H9 (cell line): Measurements from ENCODE around the gene AFF2. TPM values are rescaled to one million over a fixed set of nuclear protein-coding genes. Genes with fewer than 3 reads are reported as not detected.

Experiments used
- DNase-seq: peaks from one replicate; pipeline ENCODE4 v3.0.0-alpha.2; 2017
- H2AFZ ChIP-seq: one replicate; pipeline ENCODE4 v1.6.1; 2013; ENCODE audit warnings: mild to moderate bottlenecking, low read length, control low read depth, moderate library complexity
- H2AK5ac ChIP-seq: 2 replicates; pipeline ENCODE4 v1.6.1; 2013; ENCODE audit warnings: low read length, control low read depth, mixed read lengths; ENCODE audit not compliant: insufficient read length
- H2BK120ac ChIP-seq: one replicate; pipeline ENCODE4 v1.6.1; 2013; ENCODE audit warnings: low read depth, mild to moderate bottlenecking, low read length, control low read depth, inconsistent platforms; ENCODE audit not compliant: poor library complexity, severe bottlenecking
- H2BK12ac ChIP-seq: 2 replicates; pipeline ENCODE4 v1.6.1; 2013; ENCODE audit warnings: low read length, control low read depth, mixed read lengths, low read depth; ENCODE audit not compliant: insufficient read length
- H2BK15ac ChIP-seq: 2 replicates; pipeline ENCODE4 v1.6.1; 2013; ENCODE audit warnings: low read depth, low read length, control low read depth
- H2BK20ac ChIP-seq: one replicate; pipeline ENCODE4 v1.6.1; 2013; ENCODE audit warnings: low read depth, mild to moderate bottlenecking, low read length, control low read depth, inconsistent platforms; ENCODE audit not compliant: poor library complexity, severe bottlenecking
- H2BK5ac ChIP-seq: 2 replicates; pipeline ENCODE4 v1.6.1; 2013; ENCODE audit warnings: low read length, control low read depth, mixed read lengths; ENCODE audit not compliant: insufficient read length
- H3K14ac ChIP-seq: 2 replicates; pipeline ENCODE4 v1.6.1; 2013; ENCODE audit warnings: low read length, control low read depth; ENCODE audit not compliant: insufficient read depth
- H3K18ac ChIP-seq: 2 replicates; pipeline ENCODE4 v1.6.1; 2013; ENCODE audit warnings: low read depth, mild to moderate bottlenecking, mixed read lengths, low read length, control low read depth; ENCODE audit not compliant: insufficient read length
- H3K23ac ChIP-seq: 2 replicates; pipeline ENCODE4 v1.6.1; 2013; ENCODE audit warnings: low read length, control low read depth, mixed read lengths, low read depth; ENCODE audit not compliant: insufficient read length
- H3K23me2 ChIP-seq: 2 replicates; pipeline ENCODE4 v1.6.1; 2013; ENCODE audit warnings: low read depth, mild to moderate bottlenecking, mixed read lengths, low read length, control low read depth; ENCODE audit not compliant: insufficient read length, poor library complexity, severe bottlenecking
- H3K27ac ChIP-seq: 2 replicates; pipeline ENCODE4 v1.5.1; 2013; ENCODE audit warnings: low read length, control low read depth, mixed read lengths, low read depth; ENCODE audit not compliant: insufficient read length
- H3K27me3 ChIP-seq: 2 replicates; pipeline ENCODE4 v1.6.1; 2013; ENCODE audit warnings: low read length, control low read depth, inconsistent platforms; ENCODE audit not compliant: insufficient read depth
- H3K4ac ChIP-seq: 2 replicates; pipeline ENCODE4 v1.6.1; 2013; ENCODE audit warnings: low read depth, mild to moderate bottlenecking, control low read depth, inconsistent platforms, low read length, moderate library complexity
- H3K4me1 ChIP-seq: 2 replicates; pipeline ENCODE4 v1.6.1; 2013; ENCODE audit warnings: low read length, control low read depth, inconsistent platforms; ENCODE audit not compliant: insufficient read depth
- H3K4me2 ChIP-seq: 2 replicates; pipeline ENCODE4 v1.6.1; 2013; ENCODE audit warnings: low read length, control low read depth, mixed read lengths; ENCODE audit not compliant: insufficient read length, insufficient read depth
- H3K56ac ChIP-seq: 2 replicates; pipeline ENCODE4 v1.6.1; 2013; ENCODE audit warnings: low read depth, mild to moderate bottlenecking, mixed read lengths, low read length, control low read depth; ENCODE audit not compliant: insufficient read length
- H3K79me1 ChIP-seq: 2 replicates; pipeline ENCODE4 v1.6.1; 2013; ENCODE audit warnings: low read depth, mild to moderate bottlenecking, moderate library complexity, low read length, control low read depth, inconsistent platforms; ENCODE audit not compliant: insufficient read depth, poor library complexity, severe bottlenecking
- H3K79me2 ChIP-seq: 2 replicates; pipeline ENCODE4 v1.6.1; 2013; ENCODE audit warnings: low read length, control low read depth, inconsistent platforms; ENCODE audit not compliant: insufficient read depth
- H3K9ac ChIP-seq: 2 replicates; pipeline ENCODE4 v1.6.1; 2013; ENCODE audit warnings: low read length, control low read depth, mixed read lengths; ENCODE audit not compliant: insufficient read length; ENCODE audit errors: extremely low read depth
- H3K9me3 ChIP-seq: one replicate; pipeline ENCODE4 v1.6.1; 2013; ENCODE audit warnings: low read depth, low read length, inconsistent platforms; ENCODE audit not compliant: control insufficient read depth
- H3T11ph ChIP-seq: one replicate; pipeline ENCODE4 v1.6.1; 2013; ENCODE audit warnings: mild to moderate bottlenecking, low read length, control low read depth, inconsistent platforms
- H4K20me1 ChIP-seq: one replicate; pipeline ENCODE4 v1.6.1; 2013; ENCODE audit not compliant: control insufficient read depth, insufficient read length, insufficient read depth
- H4K5ac ChIP-seq: 2 replicates; pipeline ENCODE4 v1.6.1; 2013; ENCODE audit warnings: low read depth, mild to moderate bottlenecking, mixed read lengths, low read length, control low read depth; ENCODE audit not compliant: insufficient read length
- H4K8ac ChIP-seq: replicated peaks from 2 replicates; pipeline ENCODE4 v1.6.1; 2013; ENCODE audit warnings: low read length, control low read depth, mixed read lengths, low read depth; ENCODE audit not compliant: insufficient read length
- H4K91ac ChIP-seq: 2 replicates; pipeline ENCODE4 v1.6.1; 2013; ENCODE audit warnings: low read depth, mild to moderate bottlenecking, moderate library complexity, mixed read lengths, low read length, control low read depth; ENCODE audit not compliant: insufficient read length
- H3K27ac Mint-ChIP-seq, 3 experiments: 2 replicates in 2 of 3; 3 replicates in 1 of 3; pipeline ENCODE4 v1.8.0; 2020 to 2021; ENCODE audit warnings: mixed read lengths in 3 of 3, mild to moderate bottlenecking in 1 of 3, moderate library complexity in 1 of 3
- H3K27me3 Mint-ChIP-seq: 2 replicates; pipeline ENCODE4 v1.8.0; 2021; ENCODE audit warnings: low read depth, mild to moderate bottlenecking, moderate library complexity, mixed read lengths
- H3K36me3 Mint-ChIP-seq, 3 experiments: 2 replicates in 2 of 3; 3 replicates in 1 of 3; pipeline ENCODE4 v1.8.0; 2020 to 2021; ENCODE audit warnings: low read depth in 3 of 3, mixed read lengths in 3 of 3; ENCODE audit not compliant: insufficient read depth in 1 of 3
- H3K4me1 Mint-ChIP-seq, 2 experiments: 2 replicates each; pipeline ENCODE4 v1.8.0; 2020; ENCODE audit warnings: mixed read lengths in 2 of 2
- H3K4me3 Mint-ChIP-seq, 2 experiments: 2 replicates in 1 of 2; 3 replicates in 1 of 2; pipeline ENCODE4 v1.8.0; 2020 to 2021; ENCODE audit warnings: mild to moderate bottlenecking in 2 of 2, mixed read lengths in 2 of 2, moderate library complexity in 1 of 2
- H3K9me3 Mint-ChIP-seq, 2 experiments: 2 replicates in 1 of 2; 3 replicates in 1 of 2; pipeline ENCODE4 v1.8.0; 2020; ENCODE audit warnings: mild to moderate bottlenecking in 2 of 2, mixed read lengths in 2 of 2, moderate library complexity in 1 of 2
- CTCF ChIP-seq: fragments of 200-600 bp; sonication (generic); conservative IDR thresholded peaks from 3 replicates; pipeline ENCODE4 v1.8.0; 2021; ENCODE audit warnings: antibody characterized with exemption, mild to moderate bottlenecking
- WGBS: extraction: QIAGEN DNeasy Blood & Tissue Kit; methylation state at CpG from one replicate; pipeline ENCODE4 v1.1.7; 2013; ENCODE audit warnings: missing lambda C conversion rate, low lambda C conversion rate, mixed read lengths; ENCODE audit not compliant: insufficient read length; ENCODE audit errors: extremely low coverage; 5-methylcytosine and 5-hydroxymethylcytosine counted together
- total RNA-seq: library from RNA; stranded (reverse); gene quantifications from 2 replicates; pipeline ENCODE4 v1.2.1, GENCODE V29; 2021

Gene AFF2
- total RNA-seq, 1 experiment from 2014 or later = 14.6 TPM

DNA sequence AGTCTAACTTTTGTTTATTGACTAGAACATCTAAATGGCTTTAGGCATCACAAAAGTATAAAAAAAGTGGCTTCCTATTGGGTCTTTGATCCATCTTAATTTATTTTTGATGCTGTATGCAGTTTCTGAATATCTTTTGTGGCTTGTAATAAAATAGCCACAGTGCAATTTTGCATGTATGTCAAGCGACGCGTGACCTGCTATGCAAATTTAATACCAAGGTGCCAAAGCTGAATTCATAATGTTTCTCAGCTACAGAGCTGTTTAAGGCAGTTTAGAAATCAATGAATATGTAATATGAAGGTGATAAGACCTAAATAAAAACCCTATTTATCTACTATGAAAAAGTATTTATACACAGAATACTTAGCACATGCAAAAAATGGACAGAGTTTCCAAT, 197.8 kb downstream of the AFF2 start:
- Histone ChIP-seq H3K23ac (no peak overlapping the region), H2BK5ac (no peak overlapping the region), H4K8ac (no peak overlapping the region), H2BK15ac (no peak overlapping the region), H3K9ac (no peak overlapping the region), H2AFZ (no peak overlapping the region), H3K18ac (no peak overlapping the region), H4K5ac (no peak overlapping the region), H4K91ac (no peak overlapping the region), H2BK12ac (no peak overlapping the region), H3K9me3 (peaks cover 20% of the 10 kb centered on the region), H3K14ac (no peak overlapping the region), H2AK5ac (no peak overlapping the region), H3K79me2 (no peaks in the 10 kb centered on the region), H3K27me3 (no peaks in the 10 kb centered on the region), H3K79me1 (no peaks in the 10 kb centered on the region), H3K4me1 (no peaks in the 10 kb centered on the region), H3K4me2 (no peak overlapping the region), H4K20me1 (no peaks in the 10 kb centered on the region), H3K4ac (no peak overlapping the region), H3K56ac (no peak overlapping the region), H3K23me2 (no peaks in the 10 kb centered on the region), H2BK20ac (no peak overlapping the region), H3T11ph (no peak overlapping the region), H3K27ac (no peak overlapping the region), H2BK120ac (no peak overlapping the region)
- peaks cover 3% of the 10 kb centered on the region in 2 experiments; a peak in 1 of 4 replicates for H3K4me1 Mint-ChIP-seq
- H3K27ac Mint-ChIP-seq = no peak overlapping the region
- TF ChIP-seq CTCF = no peak
- no peak overlapping the region for H3K4me3 Mint-ChIP-seq
- no peaks in the 10 kb centered on the region; the same call in 1 of the 2 replicates for H3K27me3 Mint-ChIP-seq
- WGBS = no CpG with 5 or more reads among the region's 3 CpGs
- peaks cover 0 to 4% (median 2%) of the 10 kb centered on the region in 3 experiments; a peak in 3 of 7 replicates for H3K36me3 Mint-ChIP-seq
- H3K9me3 Mint-ChIP-seq = peaks cover 51% of the 10 kb centered on the region in 2 experiments
- DNase-seq = no peak
